GM13976 (cell line): ENCODE results near the gene OCRL.

Source experiments
- DNase-seq: peaks from one replicate; pipeline ENCODE4 v3.0.0; 2012; ENCODE audit warnings: low spot score
- in situ Hi-C: fragments of 300-500 bp; cut with MboI; formaldehyde crosslinking; loops from one replicate; pipeline ENCODE4 v1.12.0; 2022; ENCODE audit warnings: low sequenced_read_pairs, mixed read lengths, inconsistent platforms; ENCODE audit not compliant: unreplicated experiment
- TF ChIP-seq, protein P1 (sequence below): IDR thresholded peaks from 2 replicates; pipeline ENCODE4 v1.5.1; 2012; ENCODE audit warnings: borderline replicate concordance, mild to moderate bottlenecking; ENCODE audit not compliant: insufficient read depth; ENCODE audit errors: extremely low read depth, missing control alignments, control extremely low read depth

The OCRL gene

DNA sequence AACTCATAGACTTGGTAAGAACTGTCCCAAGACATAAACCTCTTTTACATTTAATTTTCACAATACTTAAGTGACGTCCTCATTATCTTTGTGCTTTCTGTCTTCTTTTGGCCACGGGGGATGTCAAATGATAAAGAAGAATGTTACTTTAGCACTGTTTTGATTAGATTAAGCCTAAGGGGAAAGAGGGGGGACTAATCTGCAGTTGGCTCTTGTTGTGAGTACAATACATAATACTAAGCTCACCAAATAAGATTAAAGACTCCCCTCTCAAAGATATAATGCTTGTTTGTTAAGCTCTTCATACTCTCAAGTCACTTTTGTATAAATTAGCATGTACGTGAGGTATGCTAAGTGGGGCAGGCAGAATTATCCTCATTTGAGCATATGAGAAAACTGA is 36.5 kb downstream of the OCRL start:
- in situ Hi-C loops: loop anchor here (25.0 kb wide), 1 partner anchor 1336 kb away; the partner anchor contains the start of gene ENOX2
- no peak for DNase-seq
- TF ChIP-seq, protein P1, sequence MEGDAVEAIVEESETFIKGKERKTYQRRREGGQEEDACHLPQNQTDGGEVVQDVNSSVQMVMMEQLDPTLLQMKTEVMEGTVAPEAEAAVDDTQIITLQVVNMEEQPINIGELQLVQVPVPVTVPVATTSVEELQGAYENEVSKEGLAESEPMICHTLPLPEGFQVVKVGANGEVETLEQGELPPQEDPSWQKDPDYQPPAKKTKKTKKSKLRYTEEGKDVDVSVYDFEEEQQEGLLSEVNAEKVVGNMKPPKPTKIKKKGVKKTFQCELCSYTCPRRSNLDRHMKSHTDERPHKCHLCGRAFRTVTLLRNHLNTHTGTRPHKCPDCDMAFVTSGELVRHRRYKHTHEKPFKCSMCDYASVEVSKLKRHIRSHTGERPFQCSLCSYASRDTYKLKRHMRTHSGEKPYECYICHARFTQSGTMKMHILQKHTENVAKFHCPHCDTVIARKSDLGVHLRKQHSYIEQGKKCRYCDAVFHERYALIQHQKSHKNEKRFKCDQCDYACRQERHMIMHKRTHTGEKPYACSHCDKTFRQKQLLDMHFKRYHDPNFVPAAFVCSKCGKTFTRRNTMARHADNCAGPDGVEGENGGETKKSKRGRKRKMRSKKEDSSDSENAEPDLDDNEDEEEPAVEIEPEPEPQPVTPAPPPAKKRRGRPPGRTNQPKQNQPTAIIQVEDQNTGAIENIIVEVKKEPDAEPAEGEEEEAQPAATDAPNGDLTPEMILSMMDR: no peak

DNA sequence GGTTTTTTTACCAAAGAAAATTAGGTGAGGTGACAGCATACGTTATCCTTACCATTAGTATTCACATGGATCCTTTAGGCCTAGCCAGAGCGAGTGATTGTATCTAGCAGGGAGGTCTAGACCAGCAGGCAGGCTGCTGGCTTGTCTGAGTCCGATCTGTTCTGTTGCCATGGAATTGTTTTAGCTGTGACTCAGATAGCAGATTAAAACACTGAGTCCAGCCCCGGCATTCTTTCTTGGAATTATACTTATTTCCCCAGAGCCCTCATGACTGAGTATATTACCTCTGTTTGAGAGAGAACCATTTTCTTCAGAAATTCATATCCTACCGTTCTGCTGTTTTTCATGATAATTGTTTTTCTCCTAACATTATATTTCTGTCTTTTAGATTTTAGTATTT is 37.4 kb downstream of the OCRL start:
- no peak for DNase-seq
- in situ Hi-C loops: loop anchor here (25.0 kb wide), 1 partner anchor 1335 kb away; the partner anchor contains the start of gene ENOX2
- TF ChIP-seq, protein P1: no peak

DNA sequence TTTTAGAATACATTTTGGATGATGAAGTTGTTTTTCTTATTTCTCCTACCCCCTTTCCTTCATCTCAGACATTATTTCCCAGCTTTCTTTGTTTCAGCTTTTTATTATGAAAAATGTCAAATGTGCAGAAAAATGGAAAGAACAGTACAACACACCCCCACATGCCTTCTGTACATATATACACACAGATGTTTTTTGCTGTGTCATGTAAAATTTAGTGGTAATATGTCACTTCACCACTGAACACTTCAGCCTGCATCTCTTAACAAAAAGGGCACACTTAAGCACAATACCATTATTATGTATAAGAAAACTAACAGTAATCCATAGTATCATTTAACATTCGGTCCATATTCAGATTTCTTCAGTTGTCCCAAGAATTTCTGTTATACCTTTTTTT is 37.8 kb downstream of the OCRL start:
- TF ChIP-seq, protein P1: no peak
- no peak for DNase-seq
- in situ Hi-C loops: loop anchor here (25.0 kb wide), 1 partner anchor 1334 kb away; the partner anchor contains the start of gene ENOX2

DNA sequence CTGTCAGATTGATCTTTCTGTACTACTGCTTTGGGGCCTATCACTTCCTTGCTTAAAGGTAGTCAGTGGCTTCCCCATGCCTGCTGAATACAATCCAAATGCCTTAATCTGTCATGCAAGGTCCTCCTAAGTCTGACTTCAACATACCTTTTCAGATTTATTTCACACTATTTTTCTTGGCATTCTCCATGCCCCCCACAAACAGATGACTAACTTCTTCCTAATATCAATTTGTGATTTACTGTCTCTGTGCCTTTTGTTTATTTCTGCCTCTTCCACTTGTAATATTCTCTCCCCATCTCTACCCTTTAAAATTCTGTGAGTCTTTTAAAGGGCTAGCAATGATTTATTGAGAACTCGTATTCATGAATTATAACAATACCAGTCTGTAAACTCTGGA is 41.8 kb downstream of the OCRL start:
- in situ Hi-C loops: loop anchor here (25.0 kb wide), 1 partner anchor 1330 kb away; the partner anchor contains the start of gene ENOX2
- DNase-seq: no peak
- TF ChIP-seq, protein P1: no peak

DNA sequence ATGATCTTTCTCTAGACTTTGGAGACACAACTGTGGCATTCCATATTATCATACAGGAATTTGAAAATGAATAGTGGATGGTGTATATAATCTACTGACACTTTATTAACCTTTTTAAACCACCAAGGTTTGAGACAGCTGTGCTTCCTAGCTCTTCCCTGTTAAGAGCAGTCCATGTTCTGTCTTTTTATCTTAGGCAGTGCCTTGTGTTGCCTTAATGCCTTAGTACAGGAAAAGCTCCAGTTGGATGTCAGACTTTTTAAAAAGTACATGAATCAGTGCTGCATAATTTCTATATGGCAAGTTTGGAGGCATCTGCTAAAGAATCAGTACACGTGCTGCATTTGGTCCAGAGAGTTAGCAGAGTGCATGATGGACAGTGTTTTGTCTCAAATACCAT is 45.1 kb downstream of the OCRL start:
- TF ChIP-seq, protein P1: no peak
- no peak for DNase-seq
- in situ Hi-C loops: loop anchor here (25.0 kb wide), 1 partner anchor 1327 kb away; the partner anchor contains the start of gene ENOX2

DNA sequence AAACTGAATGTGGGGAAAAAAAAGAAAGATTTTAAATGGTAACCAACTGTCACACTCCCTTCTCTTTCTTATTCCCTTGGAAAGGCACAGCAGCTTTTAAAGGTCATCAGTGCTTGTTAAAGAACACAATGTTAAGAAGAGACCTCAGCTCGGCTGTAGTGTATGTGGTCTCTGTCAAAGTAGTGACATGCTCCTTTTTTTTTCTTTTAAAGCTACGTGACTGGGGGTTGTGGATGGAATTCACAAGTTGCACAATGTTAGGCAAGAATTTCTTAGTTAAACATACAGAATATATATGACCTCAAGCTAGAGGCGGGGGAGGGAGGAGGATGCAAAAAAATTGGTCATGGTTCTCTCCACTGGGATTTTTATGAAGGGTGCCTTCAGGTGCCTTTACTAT is 45.6 kb downstream of the OCRL start:
- TF ChIP-seq, protein P1: no peak
- DNase-seq: no peak
- in situ Hi-C loops: loop anchor here (25.0 kb wide), 1 partner anchor 1327 kb away; the partner anchor contains the start of gene ENOX2
